HG03354 (cell line): ENCODE data around the gene ZNF670.
"Not testable (repeated sequence)": the region's sequence is repeated elsewhere in the genome, so short reads cannot be mapped to it uniquely, and the experiment has no call there.

ENCODE experiments used
- ATAC-seq: cut with Tn5 transposase; IDR thresholded peaks from one replicate; pipeline ENCODE4 v1.9.1; 2021; ENCODE audit warnings: mild to moderate bottlenecking; ENCODE audit not compliant: unreplicated experiment, poor library complexity, severe bottlenecking

Gene ZNF670

GRCh38 chr1:247078258-247079140 is at the start of gene ZNF670:
Gene ZNF670, minus strand, starts transcription at chr1:247078811. Its CDS starts 215 bp downstream, at chr1:247078596.
- peak; percentile 99 for ATAC-seq

- not testable (repeated sequence) for ATAC-seq
Observed at GRCh38 chr1:247127519-247128282, 49.1 kb upstream of the ZNF670 start.

- peak; percentile 62 for ATAC-seq
Observed at GRCh38 chr1:247126601-247127000, 48.0 kb upstream of the ZNF670 start.

GRCh38 chr1:247126166-247126565 is 47.6 kb upstream of the ZNF670 start:
- ATAC-seq = peak; percentile 99

GRCh38 chr1:247121382-247121781 is 42.8 kb upstream of the ZNF670 start:
- no peak for ATAC-seq

GRCh38 chr1:247120408-247120668 is 41.7 kb upstream of the ZNF670 start:
- not testable (repeated sequence) for ATAC-seq

GRCh38 chr1:247119600-247120407 is 41.2 kb upstream of the ZNF670 start:
- peak; percentile 28 for ATAC-seq

- peak; percentile 55 for ATAC-seq
Observed at GRCh38 chr1:247118946-247119446, 40.4 kb upstream of the ZNF670 start.

- ATAC-seq = no peak
Observed at GRCh38 chr1:247115545-247115944, 36.9 kb upstream of the ZNF670 start.

- no peak for ATAC-seq
Observed at GRCh38 chr1:247115141-247115510, 36.5 kb upstream of the ZNF670 start.

GRCh38 chr1:247114351-247115140 is 35.9 kb upstream of the ZNF670 start:
- ATAC-seq = no peak

GRCh38 chr1:247113733-247114271 is 35.2 kb upstream of the ZNF670 start:
- ATAC-seq = no peak

GRCh38 chr1:247113094-247113497 is 34.5 kb upstream of the ZNF670 start:
- ATAC-seq = no peak

GRCh38 chr1:247112479-247112781 is 33.8 kb upstream of the ZNF670 start:
- ATAC-seq = no peak

GRCh38 chr1:247111700-247112478 is 33.3 kb upstream of the ZNF670 start:
- ATAC-seq = peak; percentile 41

- ATAC-seq = peak; percentile 30
Observed at GRCh38 chr1:247111259-247111699, 32.7 kb upstream of the ZNF670 start.

- peak; percentile 30 for ATAC-seq
Observed at GRCh38 chr1:247110627-247111258, 32.1 kb upstream of the ZNF670 start.

- ATAC-seq = no peak
Observed at GRCh38 chr1:247107694-247108093, 29.1 kb upstream of the ZNF670 start.
